T-helper 2 cell treated with Interferon-gamma antibody and Interleukin-4, amounts not matched to agents 5 μg/mL and 100 μg/mL, for 36 hours (primary cell): Measurements from ENCODE around the gene CSF1R.

ENCODE experiments used
- DNase-seq: peaks from one replicate; pipeline ENCODE4 v3.0.0; 2021; ENCODE audit warnings: low spot score
- H3K27ac Mint-ChIP-seq: one replicate; pipeline ENCODE4 v1.8.0; 2021; ENCODE audit warnings: mild to moderate bottlenecking, mixed read lengths
- H3K27me3 Mint-ChIP-seq: one replicate; pipeline ENCODE4 v1.8.0; 2021; ENCODE audit warnings: low read depth, mixed read lengths
- H3K36me3 Mint-ChIP-seq: one replicate; pipeline ENCODE4 v1.8.0; 2021; ENCODE audit warnings: low read depth, mixed read lengths
- H3K4me1 Mint-ChIP-seq: one replicate; pipeline ENCODE4 v1.8.0; 2021; ENCODE audit warnings: low read depth, mixed read lengths
- H3K4me3 Mint-ChIP-seq: one replicate; pipeline ENCODE4 v1.8.0; 2022; ENCODE audit warnings: mild to moderate bottlenecking, moderate library complexity, mixed read lengths
- H3K9me3 Mint-ChIP-seq: one replicate; pipeline ENCODE4 v1.8.0; 2021; ENCODE audit warnings: mixed read lengths

Gene CSF1R

DNA sequence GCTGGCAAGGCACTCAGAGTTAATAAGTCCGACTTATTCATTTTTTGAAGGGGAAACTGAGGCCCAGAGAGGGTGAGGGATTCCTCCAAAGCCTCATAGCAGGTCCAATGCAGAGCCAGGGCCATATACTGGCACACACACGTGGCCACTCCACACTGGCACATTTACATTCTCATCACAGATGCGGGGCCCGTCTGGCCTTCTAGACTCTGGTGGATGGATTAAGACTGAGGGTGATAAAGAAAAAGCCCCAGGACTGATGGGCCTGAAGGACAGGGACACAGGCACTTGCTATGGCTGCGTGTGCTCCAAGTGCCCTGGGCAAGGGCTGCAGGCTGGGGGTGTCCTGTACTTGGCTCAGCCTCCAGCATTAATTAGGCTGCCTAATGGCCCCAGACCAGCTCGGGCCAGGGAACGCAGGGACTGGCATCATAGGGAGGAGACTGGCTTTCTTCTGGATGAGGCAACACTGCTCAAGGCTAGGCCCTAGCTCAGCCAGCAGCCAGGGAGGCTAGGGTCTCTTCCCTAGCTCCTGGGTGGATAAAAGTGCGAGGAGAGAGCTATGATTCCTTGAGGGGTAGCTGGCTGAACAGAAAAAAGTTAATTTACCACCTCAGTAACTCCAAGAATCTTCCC lies 28.5 kb upstream of the CSF1R start:
- Mint-ChIP-seq H3K9me3 (no peaks in the 10 kb centered on the region), H3K27ac (no peak overlapping the region), H3K4me1 (no peaks in the 10 kb centered on the region), H3K4me3 (no peak overlapping the region), H3K27me3 (peaks cover 1% of the 10 kb centered on the region), H3K36me3 (no peaks in the 10 kb centered on the region)
- DNase-seq: no peak

DNA sequence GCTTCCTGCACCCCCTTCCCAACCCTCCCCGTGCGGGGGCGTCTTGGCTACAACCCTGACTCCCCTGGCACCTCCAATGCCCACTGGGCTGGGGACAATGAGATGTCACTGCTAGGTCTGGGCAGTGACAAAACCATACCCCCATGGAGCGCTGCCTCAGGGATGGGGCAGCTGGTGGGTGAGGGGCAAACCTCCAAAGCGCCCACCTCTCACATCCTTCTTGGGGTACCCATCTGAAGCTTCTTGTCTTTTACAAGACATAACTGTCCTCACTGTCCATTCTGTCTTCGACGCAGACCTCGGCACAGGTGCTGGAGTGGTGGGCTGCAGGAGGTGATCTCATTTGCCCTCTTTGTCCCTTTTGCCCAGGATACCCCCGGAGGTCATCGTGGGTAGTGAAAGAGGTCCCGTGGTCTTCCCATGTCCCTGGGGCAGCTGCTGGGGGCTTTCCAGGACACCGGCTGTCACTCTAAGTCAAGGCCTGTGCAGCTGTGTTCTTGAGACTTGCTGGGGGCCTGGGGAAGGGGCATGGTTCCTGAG lies 27.8 kb upstream of the CSF1R start:
- H3K27ac Mint-ChIP-seq: no peak overlapping the region
- no peak for DNase-seq
- H3K4me3 Mint-ChIP-seq: no peak overlapping the region
- H3K4me1 Mint-ChIP-seq: no peaks in the 10 kb centered on the region
- H3K9me3 Mint-ChIP-seq: no peaks in the 10 kb centered on the region
- H3K27me3 Mint-ChIP-seq: peaks cover 2% of the 10 kb centered on the region
- H3K36me3 Mint-ChIP-seq: no peaks in the 10 kb centered on the region

DNA sequence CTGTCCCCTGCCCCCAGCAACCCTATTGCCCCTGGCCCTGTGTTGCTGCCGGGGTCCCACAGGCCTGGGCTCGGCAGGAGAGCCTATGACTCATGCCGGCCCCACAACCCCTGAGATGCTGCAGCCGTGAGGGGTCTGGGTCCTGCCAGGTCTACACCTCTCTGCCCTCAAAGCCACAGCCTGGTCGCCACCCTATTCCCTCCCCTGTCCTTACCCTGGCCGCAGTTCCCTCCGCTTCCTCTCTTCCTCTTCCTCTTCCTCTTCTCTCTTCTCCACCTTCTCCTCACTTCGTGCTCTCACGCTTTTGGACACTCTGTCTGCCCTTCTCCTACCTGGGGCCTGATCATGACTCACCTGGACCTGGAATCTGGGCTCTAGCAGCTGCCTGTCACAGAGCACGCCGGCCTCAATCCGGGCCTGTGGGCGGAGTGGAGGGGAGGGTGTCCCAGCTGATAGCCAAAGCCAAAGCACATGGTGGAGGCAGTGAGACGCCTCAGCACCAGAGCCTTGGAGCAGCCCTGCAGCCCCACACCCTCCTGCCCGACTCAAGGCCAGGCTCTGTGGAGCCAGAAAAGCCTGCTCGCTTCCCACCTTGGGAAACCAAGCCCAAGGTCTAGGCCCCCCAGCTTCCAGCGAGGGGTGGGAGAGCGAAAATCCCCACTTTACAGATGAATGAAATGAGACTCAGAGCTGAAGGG lies 26.8 kb upstream of the CSF1R start:
- Mint-ChIP-seq H3K4me1 (no peaks in the 10 kb centered on the region), H3K27ac (no peak overlapping the region), H3K4me3 (no peak overlapping the region), H3K36me3 (no peaks in the 10 kb centered on the region), H3K27me3 (peaks cover 2% of the 10 kb centered on the region), H3K9me3 (no peaks in the 10 kb centered on the region)
- DNase-seq: no peak

DNA sequence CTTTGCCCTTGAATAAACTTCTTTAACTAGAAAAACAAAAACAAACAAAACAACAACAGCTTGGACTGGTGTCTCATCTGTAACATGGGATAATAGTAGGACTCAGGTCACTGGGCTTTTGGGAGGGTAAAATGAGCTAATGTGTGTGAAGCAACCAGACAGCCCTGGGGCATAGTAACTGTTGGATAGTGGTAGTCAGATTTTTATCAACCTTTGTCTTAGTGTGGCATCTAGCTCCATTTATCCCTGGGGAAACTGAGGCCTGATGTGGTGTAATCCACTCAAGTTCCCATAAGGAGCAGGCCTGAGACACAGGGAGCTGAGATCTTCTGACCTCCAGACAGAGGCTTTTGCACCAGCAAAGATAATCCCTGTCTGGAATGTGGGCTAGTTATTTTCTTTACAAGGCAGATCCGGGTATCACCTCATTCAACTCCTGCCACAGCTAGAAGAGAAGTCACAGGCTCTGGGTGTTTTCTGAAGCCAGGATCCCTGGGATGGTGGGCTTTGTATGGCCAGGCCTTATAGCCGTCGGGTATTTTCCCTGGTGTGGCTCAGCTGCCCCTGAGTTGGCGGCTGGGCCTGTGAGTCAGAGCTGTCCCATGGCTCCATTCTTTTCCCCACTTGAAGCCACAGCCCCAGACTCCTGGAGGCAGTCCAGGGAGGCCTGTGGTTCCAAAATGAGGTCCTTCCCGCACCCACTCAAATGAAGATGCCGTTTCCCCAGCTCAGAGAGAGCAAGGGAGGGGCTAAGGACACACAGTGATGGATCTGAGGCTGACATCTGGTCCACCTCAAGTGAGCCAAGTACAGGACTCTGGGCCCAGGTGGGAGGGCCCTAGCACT lies 26.1 kb upstream of the CSF1R start:
- H3K4me3 Mint-ChIP-seq: no peak overlapping the region
- DNase-seq: no peak
- H3K27me3 Mint-ChIP-seq: peaks cover 2% of the 10 kb centered on the region
- no peak overlapping the region for H3K27ac Mint-ChIP-seq
- H3K9me3 Mint-ChIP-seq: no peaks in the 10 kb centered on the region
- H3K36me3 Mint-ChIP-seq: no peaks in the 10 kb centered on the region
- no peaks in the 10 kb centered on the region for H3K4me1 Mint-ChIP-seq

- DNase-seq: no peak
- Mint-ChIP-seq H3K27ac (no peak overlapping the region), H3K27me3 (peaks cover 2% of the 10 kb centered on the region), H3K36me3 (no peaks in the 10 kb centered on the region), H3K4me1 (peaks cover 4% of the 10 kb centered on the region), H3K4me3 (no peak overlapping the region), H3K9me3 (no peaks in the 10 kb centered on the region)
These were observed 24.8 kb upstream of the CSF1R start for GRCh38 chr5:150111122-150111521.

DNA sequence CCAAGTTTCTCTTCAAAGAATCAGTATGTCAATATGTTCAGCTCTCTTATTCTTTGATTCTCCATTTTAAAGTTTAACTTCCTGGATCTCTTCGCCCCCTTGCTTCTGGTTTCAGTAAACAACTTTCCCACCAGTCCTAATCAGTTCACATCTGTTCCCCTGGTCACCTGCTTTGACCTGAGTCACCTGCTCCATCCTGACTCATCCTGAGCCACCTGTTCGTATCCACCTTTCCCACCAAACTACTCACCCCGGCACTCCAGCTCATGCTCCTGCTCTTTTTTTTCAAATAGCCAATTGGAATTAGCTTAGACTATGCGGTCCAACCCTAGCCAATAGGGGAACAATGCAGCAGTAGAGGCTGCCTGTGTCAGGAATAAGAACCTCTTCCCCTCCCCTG lies 23.6 kb upstream of the CSF1R start:
- no peaks in the 10 kb centered on the region for H3K36me3 Mint-ChIP-seq
- H3K4me1 Mint-ChIP-seq: peaks cover 4% of the 10 kb centered on the region
- peaks cover 2% of the 10 kb centered on the region for H3K27me3 Mint-ChIP-seq
- H3K27ac Mint-ChIP-seq: no peak overlapping the region
- no peak overlapping the region for H3K4me3 Mint-ChIP-seq
- no peaks in the 10 kb centered on the region for H3K9me3 Mint-ChIP-seq
- no peak for DNase-seq

DNA sequence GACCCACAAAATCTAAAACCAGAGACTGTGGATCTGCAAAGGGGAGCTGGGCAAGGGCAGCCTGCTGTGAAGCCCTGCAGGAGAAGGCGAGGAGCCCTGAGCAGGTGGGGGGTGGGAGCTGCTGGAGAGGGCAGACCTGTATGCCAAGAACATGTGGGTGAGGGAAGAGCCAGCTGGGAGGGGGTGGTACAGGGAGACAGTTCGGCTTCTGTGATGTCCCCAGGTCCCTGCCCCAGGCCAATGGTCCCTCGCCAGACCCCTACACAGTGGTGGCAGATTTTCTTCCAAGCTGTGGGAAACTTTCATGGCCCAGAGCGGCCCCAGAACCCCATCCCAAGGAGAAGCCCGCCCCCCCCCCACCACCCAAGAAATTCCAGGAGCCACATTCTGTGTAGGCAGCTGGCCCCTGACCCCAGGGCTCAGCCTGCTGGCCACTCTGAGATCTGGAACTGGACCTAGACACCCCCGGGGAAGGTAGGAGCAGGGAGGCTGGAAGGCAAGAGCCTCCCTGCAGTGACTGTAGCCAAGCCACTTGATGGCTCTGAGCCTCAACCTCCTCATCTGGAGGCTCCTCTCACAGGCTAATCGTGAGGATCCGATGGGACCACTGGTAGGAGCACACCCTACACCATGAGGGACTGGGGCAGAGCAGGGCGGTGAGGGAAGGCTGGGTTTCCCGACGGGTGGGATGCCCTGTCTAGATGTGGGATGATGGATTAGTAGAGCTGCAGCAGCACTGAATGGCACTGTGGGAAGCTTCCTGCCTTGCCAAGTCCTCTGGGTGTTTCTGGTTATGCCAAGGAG lies 22.6 kb upstream of the CSF1R start:
- H3K4me3 Mint-ChIP-seq: no peak overlapping the region
- H3K9me3 Mint-ChIP-seq: no peaks in the 10 kb centered on the region
- DNase-seq: no peak
- H3K4me1 Mint-ChIP-seq: peaks cover 4% of the 10 kb centered on the region
- no peak overlapping the region for H3K27ac Mint-ChIP-seq
- H3K36me3 Mint-ChIP-seq: no peaks in the 10 kb centered on the region
- peaks cover 2% of the 10 kb centered on the region for H3K27me3 Mint-ChIP-seq

- H3K27ac Mint-ChIP-seq: no peak overlapping the region
- H3K9me3 Mint-ChIP-seq: no peaks in the 10 kb centered on the region
- peaks cover 2% of the 10 kb centered on the region for H3K27me3 Mint-ChIP-seq
- no peaks in the 10 kb centered on the region for H3K36me3 Mint-ChIP-seq
- peaks cover 4% of the 10 kb centered on the region for H3K4me1 Mint-ChIP-seq
- H3K4me3 Mint-ChIP-seq: no peak overlapping the region
- no peak for DNase-seq
These were observed 21.6 kb upstream of the CSF1R start for GRCh38 chr5:150107909-150108447.

DNA sequence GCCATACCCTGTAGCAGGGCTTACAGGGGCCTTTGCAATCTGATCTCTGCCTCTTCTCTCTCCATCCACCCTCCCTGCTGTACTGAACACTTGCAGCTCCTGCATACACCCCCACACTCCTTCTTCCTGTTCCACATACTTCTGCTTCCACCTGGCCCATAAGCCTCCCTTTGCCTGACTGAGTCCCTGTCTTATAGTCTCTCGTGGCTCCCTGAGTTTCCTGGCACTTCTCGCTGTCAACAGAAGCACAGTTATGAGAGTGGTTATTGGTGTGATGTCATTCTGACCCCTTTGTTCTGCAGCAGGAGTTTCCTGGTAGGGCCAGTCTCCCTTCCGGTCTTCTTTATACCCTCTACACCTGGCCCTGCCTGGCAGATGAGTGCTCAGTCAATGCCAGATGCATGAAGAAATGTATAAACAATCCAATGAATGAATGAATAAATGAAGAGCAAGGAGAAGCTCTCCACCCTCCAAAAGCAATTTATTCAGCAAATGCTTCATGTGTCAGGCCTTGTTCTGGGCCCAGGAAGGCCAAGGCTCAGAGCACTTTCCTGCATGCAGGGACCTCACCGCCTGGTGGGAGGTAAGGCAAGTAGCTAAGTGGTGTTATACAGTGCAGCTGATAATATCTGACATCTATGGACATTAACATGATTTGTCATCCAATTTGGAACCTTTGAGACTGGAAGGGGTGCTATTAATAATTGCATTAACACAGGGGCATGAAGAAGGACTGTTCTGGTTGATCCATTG lies 20.5 kb upstream of the CSF1R start:
- Mint-ChIP-seq H3K4me3 (no peak overlapping the region), H3K4me1 (peaks cover 4% of the 10 kb centered on the region), H3K27ac (no peak overlapping the region), H3K9me3 (no peaks in the 10 kb centered on the region), H3K27me3 (peaks cover 2% of the 10 kb centered on the region), H3K36me3 (no peaks in the 10 kb centered on the region)
- no peak for DNase-seq

- Mint-ChIP-seq H3K4me1 (peaks cover 4% of the 10 kb centered on the region), H3K4me3 (no peak overlapping the region), H3K36me3 (no peaks in the 10 kb centered on the region), H3K9me3 (no peaks in the 10 kb centered on the region), H3K27me3 (peaks cover 2% of the 10 kb centered on the region), H3K27ac (no peak overlapping the region)
- no peak for DNase-seq
These were observed 19.7 kb upstream of the CSF1R start for GRCh38 chr5:150105928-150106615.

GRCh38 chr5:150104550-150104870 lies 18.2 kb upstream of the CSF1R start:
- H3K4me1 Mint-ChIP-seq: peaks cover 4% of the 10 kb centered on the region
- no peaks in the 10 kb centered on the region for H3K9me3 Mint-ChIP-seq
- no peaks in the 10 kb centered on the region for H3K36me3 Mint-ChIP-seq
- H3K27ac Mint-ChIP-seq: no peak overlapping the region
- H3K4me3 Mint-ChIP-seq: no peak overlapping the region
- no peak for DNase-seq
- peaks cover 5% of the 10 kb centered on the region for H3K27me3 Mint-ChIP-seq

GRCh38 chr5:150103678-150104549 lies 17.6 kb upstream of the CSF1R start:
- no peak overlapping the region for H3K27ac Mint-ChIP-seq
- no peak for DNase-seq
- peaks cover 4% of the 10 kb centered on the region for H3K4me1 Mint-ChIP-seq
- H3K36me3 Mint-ChIP-seq: no peaks in the 10 kb centered on the region
- H3K4me3 Mint-ChIP-seq: no peak overlapping the region
- peaks cover 6% of the 10 kb centered on the region for H3K27me3 Mint-ChIP-seq
- H3K9me3 Mint-ChIP-seq: no peaks in the 10 kb centered on the region
